Mesodermal cell (in vitro differentiated cells): ENCODE measurements around the gene VASP.

ENCODE experiments used
- H3K27ac ChIP-seq: 2 replicates; pipeline ENCODE4 v1.7.0; 2013; ENCODE audit warnings: mild to moderate bottlenecking, low read depth, low read length, moderate library complexity; ENCODE audit not compliant: severe bottlenecking
- H3K36me3 ChIP-seq: 2 replicates; pipeline ENCODE4 v1.7.1; 2013; ENCODE audit warnings: mild to moderate bottlenecking, low read length, moderate library complexity; ENCODE audit not compliant: control insufficient read depth, insufficient read depth
- H3K4me1 ChIP-seq: one replicate; pipeline ENCODE4 v1.7.1; 2013; ENCODE audit warnings: mild to moderate bottlenecking, low read length; ENCODE audit not compliant: insufficient read depth, control insufficient read depth, poor library complexity, severe bottlenecking
- H3K4me3 ChIP-seq: 2 replicates; pipeline ENCODE4 v1.7.0; 2013; ENCODE audit warnings: low read length, control low read depth, mild to moderate bottlenecking; ENCODE audit not compliant: insufficient read depth, poor library complexity, severe bottlenecking; ENCODE audit errors: extremely low read depth
- H3K9me3 ChIP-seq: 2 replicates; pipeline ENCODE4 v1.7.1; 2013; ENCODE audit warnings: mild to moderate bottlenecking, low read length, moderate library complexity; ENCODE audit not compliant: control insufficient read depth
- WGBS, 2 experiments: methylation state at CpG; one replicate each; pipeline ENCODE4 v1.1.5; 2013; ENCODE audit warnings: missing lambda C conversion rate in 2 of 2; ENCODE audit not compliant: insufficient coverage in 2 of 2; 5-methylcytosine and 5-hydroxymethylcytosine counted together

Gene VASP

DNA sequence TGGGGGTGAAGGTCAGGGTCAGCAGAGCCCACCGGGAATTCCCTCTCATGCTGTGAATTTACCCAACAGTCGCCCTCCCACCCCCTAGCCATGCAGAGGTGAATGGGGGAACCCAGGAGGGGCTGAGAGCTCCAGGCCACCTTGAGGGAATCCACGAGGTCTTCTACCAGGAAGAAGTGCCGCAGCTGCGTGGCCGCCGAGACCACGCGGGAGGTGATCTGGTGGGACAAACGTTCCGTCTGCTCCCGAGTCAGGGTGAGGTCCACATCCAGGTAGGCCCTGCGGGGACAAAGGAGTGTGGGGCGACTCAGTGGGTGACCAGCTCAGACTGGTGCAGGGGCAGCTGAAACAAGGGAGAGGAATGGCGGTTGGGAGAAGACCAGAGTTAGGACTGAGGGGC is 18.6 kb upstream of the VASP start:
- WGBS, 2 experiments, result 92 to 95% methylated on average over 12 to 13 of the region's 15 CpGs
- H3K9me3 ChIP-seq, result no peaks in the 10 kb centered on the region
- no peak overlapping the region for H3K4me3 ChIP-seq
- no peak overlapping the region for H3K27ac ChIP-seq
- H3K4me1 ChIP-seq, result no peaks in the 10 kb centered on the region
- peaks cover 18% of the 10 kb centered on the region for H3K36me3 ChIP-seq

DNA sequence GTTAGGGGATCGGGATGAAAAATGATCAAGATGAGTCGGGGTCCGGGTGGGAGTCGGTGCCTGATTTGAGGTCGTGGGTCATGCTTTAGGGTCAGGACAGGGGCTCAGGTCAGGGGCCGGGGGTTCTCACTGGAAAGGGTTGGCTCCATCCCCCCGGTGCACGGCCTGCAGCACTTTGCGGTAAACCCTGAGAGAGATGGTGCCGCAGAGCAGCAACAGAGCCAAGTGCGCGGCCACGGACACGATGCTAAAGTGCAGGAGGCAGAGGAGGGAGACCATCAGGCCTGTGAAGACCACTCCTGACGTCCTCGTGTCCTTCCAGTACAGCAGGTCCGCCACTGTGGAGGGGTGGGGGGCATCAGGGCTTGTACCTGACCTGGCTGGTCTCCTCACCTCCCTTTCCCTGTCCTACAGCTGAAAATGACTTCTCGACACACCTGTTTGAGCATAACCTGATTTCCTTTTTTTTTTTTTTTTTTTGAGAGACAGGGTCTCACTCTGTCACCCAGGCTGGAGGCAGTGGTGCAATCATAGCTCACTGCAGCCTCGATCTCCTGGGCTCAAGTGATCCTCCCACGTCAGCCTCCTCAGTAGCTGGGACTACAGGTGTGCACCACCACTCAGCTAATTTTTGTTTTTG is 17.9 kb upstream of the VASP start:
- Histone ChIP-seq H3K4me1 (no peaks in the 10 kb centered on the region), H3K27ac (no peak overlapping the region), H3K9me3 (no peaks in the 10 kb centered on the region), H3K4me3 (no peak overlapping the region), H3K36me3 (peaks cover 21% of the 10 kb centered on the region)
- 93 to 96% methylated on average over 17 of the region's 20 CpGs for WGBS, 2 experiments

- 97% methylated on average over 3 of the region's 5 CpGs for WGBS, 2 experiments
- H3K9me3 ChIP-seq, result no peaks in the 10 kb centered on the region
- no peak overlapping the region for H3K27ac ChIP-seq
- peak overlapping the region; percentile 57 for H3K4me3 ChIP-seq
- H3K4me1 ChIP-seq, result no peaks in the 10 kb centered on the region
- peaks cover 33% of the 10 kb centered on the region for H3K36me3 ChIP-seq
These were observed 15.1 kb upstream of the VASP start for GRCh38 chr19:45492137-45492626.

DNA sequence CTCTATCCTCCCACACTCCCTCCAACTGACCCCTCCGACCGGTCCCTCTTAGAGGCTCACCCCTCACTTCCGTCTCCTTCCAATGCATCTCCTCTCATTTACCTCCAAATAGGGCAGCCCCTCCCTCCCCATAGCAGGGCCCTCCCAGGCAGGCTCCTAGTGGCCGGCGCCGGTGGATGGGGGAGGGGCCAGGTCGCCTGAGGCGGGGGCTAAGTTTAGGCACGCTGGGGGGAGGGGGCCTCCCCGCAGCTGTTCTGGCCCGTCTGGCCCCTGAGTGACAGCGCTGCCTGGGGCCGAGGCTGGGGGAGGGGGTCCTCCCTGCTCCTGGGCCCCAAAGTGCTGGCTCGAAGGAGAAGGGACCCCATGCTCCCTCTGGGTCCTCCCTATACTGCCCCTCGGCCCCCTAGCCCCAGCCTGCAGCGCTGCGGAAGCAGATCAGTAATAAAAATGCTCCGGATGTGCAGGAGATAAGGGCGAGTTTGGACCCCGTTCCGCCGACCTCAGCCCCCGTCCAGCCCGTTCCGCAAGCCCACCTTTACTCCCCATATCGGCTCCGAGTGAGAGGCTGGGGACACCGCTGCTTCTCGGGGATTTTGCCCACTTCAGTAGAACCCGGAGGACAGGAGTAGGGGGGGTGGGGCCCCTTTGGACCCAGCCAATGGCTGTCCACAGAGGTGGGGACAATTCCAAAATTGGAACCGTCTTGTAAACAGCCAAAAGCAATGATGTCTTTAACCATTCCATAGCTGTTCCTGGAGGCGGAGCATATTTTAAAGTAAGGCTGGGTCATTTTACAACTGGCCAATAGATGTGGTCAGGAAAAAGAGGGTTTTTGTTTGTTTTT is 14.4 kb upstream of the VASP start:
- Histone ChIP-seq H3K4me3 (peak overlapping the region; percentile 57), H3K4me1 (no peaks in the 10 kb centered on the region), H3K27ac (peak overlapping the region; percentile 80), H3K9me3 (no peaks in the 10 kb centered on the region), H3K36me3 (peaks cover 33% of the 10 kb centered on the region)
- WGBS, 2 experiments, result 6 to 7% methylated on average over 12 to 16 of the region's 32 CpGs

DNA sequence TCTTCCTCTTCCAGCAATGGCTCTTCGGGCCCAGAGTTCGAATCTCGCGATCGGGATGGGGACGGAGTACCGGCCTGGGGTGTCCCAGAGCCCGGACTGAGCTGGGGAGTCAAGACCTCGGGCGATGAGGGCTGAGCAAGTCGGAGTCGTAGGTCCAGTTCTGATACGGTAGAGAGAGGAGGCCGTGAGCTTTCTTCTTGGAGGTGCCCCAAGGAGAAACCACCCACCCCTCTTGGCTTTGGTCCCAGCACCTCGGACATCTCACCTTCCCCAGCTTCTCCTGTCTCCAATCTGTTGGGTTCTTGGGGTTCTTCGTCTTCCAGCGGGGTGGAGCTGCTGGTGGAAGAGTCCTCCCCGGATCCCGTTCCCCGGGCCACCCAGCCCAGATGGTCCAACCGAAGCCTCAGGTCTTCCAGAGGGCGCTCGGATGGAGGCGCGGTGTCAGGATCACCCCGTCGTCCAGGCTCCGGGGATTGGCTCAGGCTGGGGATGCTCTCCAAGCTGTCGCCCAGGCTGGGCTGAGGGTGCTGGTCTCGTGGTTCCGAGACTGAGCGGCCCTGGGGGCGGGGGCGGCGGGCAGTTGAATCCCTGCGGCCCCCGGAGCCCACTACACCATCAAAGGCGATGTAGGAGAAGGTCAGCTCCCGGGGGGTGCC is 12.9 kb upstream of the VASP start:
- H3K9me3 ChIP-seq, result no peaks in the 10 kb centered on the region

GRCh38 chr19:45495178-45495577 is 12.1 kb upstream of the VASP start:
- WGBS, 2 experiments, result 96 to 100% methylated on average over 2 to 3 of the region's 5 CpGs
- Histone ChIP-seq H3K4me1 (peaks cover 4% of the 10 kb centered on the region), H3K4me3 (no peak overlapping the region), H3K9me3 (no peaks in the 10 kb centered on the region), H3K27ac (no peak overlapping the region), H3K36me3 (peaks cover 25% of the 10 kb centered on the region)

More for the DNA sequence above, 12.9 kb upstream of the VASP start:
- peaks cover 25% of the 10 kb centered on the region for H3K36me3 ChIP-seq
- H3K27ac ChIP-seq, result no peak overlapping the region
- H3K4me3 ChIP-seq, result no peak overlapping the region
- 94 to 97% methylated on average over 21 to 34 of the region's 39 CpGs for WGBS, 2 experiments
- H3K4me1 ChIP-seq, result peaks cover 4% of the 10 kb centered on the region

GRCh38 chr19:45496349-45496953 is 10.8 kb upstream of the VASP start:
- H3K4me3 ChIP-seq, result peak overlapping the region; percentile 72
- H3K27ac ChIP-seq, result peak overlapping the region; percentile 57
- WGBS, 2 experiments, result 1 to 2% methylated on average over 13 to 35 of the region's 54 CpGs
- peaks cover 25% of the 10 kb centered on the region for H3K36me3 ChIP-seq
- peaks cover 4% of the 10 kb centered on the region for H3K4me1 ChIP-seq
- no peaks in the 10 kb centered on the region for H3K9me3 ChIP-seq

- H3K4me1 ChIP-seq, result peaks cover 4% of the 10 kb centered on the region
- 39 to 47% methylated on average over 15 to 16 of the region's 16 CpGs for WGBS, 2 experiments
- H3K4me3 ChIP-seq, result no peak overlapping the region
- H3K27ac ChIP-seq, result no peak overlapping the region
- H3K36me3 ChIP-seq, result peaks cover 19% of the 10 kb centered on the region
- no peaks in the 10 kb centered on the region for H3K9me3 ChIP-seq
These were observed 9.5 kb upstream of the VASP start for GRCh38 chr19:45497791-45498190.

DNA sequence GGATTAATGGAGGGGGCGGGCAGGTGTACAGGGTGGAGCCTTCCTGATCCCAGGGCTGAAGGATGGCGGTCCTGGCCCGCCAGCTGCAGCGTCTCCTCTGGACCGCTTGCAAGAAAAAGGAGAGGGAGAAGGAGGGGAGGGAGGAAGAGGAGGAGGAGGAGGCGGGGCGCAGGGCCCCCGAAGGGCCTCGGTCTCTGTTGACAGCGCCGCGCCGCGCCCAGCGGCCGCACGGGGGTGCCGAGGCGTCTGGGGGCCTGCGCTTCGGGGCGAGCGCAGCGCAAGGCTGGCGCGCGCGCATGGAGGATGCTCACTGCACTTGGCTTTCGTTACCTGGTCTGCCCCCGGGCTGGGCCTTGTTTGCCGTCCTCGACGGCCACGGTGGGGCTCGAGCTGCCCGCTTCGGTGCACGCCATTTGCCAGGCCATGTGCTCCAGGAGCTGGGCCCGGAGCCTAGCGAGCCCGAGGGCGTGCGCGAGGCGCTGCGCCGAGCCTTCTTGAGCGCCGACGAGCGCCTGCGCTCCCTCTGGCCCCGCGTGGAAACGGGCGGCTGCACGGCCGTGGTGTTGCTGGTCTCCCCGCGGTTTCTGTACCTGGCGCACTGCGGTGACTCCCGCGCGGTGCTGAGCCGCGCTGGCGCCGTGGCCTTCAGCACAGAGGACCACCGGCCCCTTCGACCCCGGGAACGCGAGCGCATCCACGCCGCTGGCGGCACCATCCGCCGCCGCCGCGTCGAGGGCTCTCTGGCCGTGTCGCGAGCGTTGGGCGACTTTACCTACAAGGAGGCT is 8.7 kb upstream of the VASP start, which contains the start of gene PPM1N:
Gene PPM1N, plus strand, starts transcription at position 33 of the 785 bp plus-strand sequence. Its CDS starts 30 bp downstream, at position 63.
- Histone ChIP-seq H3K9me3 (no peaks in the 10 kb centered on the region), H3K4me3 (peak within 1 kb of the TSS; percentile 31), H3K36me3 (peaks cover 19% of the 10 kb centered on the region), H3K27ac (peak within 1 kb of the TSS; percentile 10), H3K4me1 (peaks cover 4% of the 10 kb centered on the region)
- WGBS, 2 experiments, result 3 to 6% methylated on average over 72 to 85 of the region's 89 CpGs
